Fibroblast of skin of left biceps (primary cell): ENCODE results near the gene PTPRD.
"Not testable (repeated sequence)": the region's sequence is repeated elsewhere in the genome, so short reads cannot be mapped to it uniquely, and the experiment has no call there.

Experiments
- DNase-seq, 2 experiments: peaks; one replicate each; pipeline ENCODE4 v3.0.0-alpha.2; 2013; ENCODE audit warnings: low read depth in 2 of 2

The PTPRD gene

DNA sequence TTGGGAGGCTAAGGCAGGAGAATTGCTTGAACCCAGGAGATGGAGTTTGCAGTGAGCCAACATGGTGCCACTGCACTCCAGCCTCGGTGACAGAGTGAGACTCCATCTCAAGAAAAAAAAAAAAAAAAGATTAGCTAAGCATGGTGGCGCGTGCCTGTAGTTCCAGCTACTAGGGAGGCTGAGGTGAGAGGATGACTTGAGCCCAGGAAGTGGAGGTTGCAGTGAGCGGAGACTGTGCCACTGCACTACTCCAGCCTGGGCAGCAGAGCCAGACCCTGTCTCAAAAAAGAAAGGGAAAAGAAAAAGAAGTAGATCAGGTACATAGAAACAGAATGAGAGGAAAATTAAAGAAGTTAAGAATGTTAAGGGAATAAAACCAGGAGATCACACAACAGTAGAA, 1886.1 kb downstream of the PTPRD start:
- no peak for DNase-seq

DNA sequence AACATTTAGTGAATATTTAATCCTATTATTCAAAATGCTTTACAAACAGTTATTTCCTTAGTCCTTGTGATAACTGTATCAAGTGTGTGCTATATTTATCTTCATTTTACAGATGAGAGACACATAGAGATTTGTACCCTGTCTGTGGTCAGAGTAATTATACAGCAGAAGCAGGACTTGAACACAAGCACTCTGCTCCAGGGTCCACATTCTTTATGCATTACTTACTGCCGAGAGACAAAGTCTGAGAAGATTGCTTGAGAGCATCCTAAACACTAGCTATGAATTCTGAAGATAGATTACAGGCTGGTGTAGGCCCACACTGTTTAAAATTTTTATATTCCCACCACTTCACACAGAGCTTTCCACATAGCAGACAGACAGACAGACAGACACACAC, 1887.2 kb downstream of the PTPRD start:
- DNase-seq = no peak

DNA sequence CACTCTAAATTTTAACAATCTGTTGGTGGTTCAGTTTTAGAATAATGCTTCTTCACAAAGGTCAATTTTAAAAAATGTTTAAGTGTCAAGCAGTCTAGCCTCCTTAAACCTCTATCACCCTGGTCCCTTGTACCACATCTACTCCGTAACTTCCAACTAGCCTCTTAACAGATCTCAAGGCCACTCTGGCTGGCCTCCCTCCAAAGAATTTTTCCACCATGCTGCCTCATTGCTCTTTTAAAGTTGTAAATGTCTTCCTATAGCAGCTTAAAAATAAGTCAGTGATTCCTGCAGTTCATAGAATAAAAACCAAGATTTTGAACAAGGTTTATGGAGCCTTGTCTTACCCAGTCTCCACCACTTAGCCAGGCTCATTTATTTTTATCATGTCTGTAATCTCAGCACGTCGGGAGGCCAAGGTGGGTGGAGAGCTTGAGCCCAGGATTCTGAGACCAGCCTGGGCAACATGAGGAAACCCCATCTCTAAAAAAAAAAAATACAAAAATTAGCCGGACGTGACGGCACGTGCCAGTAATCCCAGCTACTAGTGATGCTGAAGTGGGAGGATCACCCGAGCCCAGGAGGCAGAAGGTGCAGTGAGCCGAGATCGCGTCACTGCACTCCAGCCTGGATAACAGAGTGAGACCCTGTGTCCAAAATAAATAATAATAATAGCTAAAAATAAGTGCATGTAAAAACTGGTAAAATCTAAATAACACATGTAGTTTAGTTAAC, 1888.4 kb downstream of the PTPRD start:
- no peak for DNase-seq

DNA sequence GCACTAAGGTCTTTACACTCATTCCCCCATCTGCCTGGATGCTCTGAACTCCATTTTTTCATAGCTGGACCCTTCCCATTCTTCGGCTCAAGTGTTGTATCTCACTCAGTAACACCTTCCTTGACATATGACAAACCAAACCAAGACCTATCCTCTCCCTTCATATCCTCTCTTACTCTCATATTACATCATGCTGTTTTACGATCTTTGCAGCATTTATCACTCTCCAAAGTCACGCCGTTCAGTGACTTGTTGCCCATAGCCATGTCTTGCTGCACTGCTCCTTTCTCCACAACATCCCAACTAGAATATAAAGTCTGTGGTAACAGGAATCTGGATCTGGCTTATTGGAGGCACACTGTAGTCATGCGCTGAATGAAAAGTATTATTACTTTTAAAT, 1889.6 kb downstream of the PTPRD start:
- DNase-seq = no peak

DNA sequence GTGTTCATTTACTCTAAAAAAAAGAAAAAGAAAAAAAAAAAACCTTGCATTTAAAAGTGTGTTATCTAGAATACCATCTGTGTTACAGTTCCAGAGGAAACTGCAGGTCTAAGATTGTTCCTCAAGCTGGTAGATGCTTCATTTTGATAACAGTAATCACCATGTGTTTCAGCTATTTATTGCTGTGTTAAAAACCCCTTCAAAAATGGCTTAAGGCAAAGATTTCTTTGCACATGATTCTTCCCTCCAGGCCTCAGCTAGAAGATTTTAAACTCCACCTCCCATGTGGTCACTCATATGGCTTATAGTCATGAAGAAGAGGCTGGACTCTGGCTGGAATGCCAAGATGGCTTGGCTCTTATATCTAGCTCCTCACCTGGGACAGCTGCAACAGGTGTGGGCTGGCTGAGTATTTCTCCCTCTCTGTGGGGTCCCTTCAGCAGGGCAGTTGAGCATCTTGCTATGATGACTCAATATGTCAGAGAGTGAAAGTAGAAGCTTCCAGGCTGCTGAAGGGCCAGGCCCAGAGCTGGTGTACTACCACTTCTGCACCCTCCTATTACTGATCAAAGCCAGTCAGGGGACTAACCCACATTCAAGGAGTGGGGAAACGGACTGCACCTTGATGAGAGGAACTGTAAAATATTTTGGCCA, 1892.8 kb downstream of the PTPRD start:
- DNase-seq = no peak

DNA sequence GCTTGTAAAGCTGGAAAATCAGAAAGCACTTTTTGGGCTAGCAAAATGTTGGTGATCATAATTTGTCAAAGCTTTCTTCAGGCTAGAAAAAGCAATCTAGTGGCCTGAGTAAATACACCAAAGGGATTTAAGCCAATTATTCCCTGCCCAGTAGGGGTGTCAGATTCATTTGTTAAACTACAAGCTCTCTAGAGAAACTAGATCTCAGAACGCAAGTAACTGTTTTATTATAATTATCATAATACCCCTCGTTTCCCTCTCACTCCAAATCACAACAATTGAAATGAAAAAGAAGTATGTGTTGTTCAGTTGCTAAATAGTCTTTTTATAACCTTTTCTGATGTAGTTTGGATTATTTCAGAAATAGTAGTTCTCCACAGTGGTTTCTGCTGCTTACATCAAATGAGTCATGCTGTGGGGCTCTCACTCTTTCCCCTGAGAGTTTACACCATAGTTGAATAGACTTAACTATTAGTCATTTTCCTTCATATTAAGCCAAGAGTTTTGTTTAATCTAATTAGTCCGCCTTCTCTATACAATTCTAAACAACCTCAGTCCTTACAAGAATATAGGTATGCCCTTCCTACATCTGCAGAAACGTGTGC, 1894.6 kb downstream of the PTPRD start:
- peak; percentile 78 for DNase-seq

DNA sequence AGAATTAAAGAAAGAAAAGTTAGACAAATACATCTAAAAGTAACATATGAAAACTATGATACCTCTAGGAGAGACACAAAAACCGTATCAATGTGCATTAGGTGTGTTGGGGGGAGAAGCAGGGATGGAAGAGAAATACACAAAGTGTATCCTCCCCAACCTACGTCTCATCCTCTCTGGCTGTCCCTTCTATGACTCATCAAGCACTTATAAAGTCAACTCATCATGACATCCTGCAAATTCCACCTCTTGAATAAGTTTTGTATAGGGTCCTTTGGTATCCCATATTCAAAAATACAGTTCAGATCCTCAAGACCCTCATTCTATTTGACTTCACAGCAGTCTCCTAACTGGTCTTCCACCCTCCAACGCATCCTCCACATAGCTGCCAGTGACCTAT, 1895.7 kb downstream of the PTPRD start:
- no peak for DNase-seq

DNA sequence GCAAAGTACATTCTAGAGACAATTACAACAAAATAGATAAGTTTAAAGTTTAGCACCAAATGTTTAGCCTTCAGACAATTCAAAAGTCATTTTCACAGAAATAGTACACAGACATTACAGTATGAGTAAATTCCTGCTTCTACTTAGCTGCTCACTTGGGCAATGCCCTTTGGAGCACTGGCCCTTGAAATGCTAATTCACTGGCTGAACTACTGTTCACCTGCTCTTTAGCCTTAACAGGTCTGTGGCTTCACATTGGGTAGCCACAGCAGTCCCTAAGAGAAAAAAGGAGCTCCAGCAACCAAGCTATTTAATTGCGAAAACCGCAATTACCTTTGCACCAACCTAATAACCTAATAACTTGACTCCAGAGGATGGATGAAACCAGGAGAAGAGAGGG, 1897.0 kb downstream of the PTPRD start:
- DNase-seq = no peak

DNA sequence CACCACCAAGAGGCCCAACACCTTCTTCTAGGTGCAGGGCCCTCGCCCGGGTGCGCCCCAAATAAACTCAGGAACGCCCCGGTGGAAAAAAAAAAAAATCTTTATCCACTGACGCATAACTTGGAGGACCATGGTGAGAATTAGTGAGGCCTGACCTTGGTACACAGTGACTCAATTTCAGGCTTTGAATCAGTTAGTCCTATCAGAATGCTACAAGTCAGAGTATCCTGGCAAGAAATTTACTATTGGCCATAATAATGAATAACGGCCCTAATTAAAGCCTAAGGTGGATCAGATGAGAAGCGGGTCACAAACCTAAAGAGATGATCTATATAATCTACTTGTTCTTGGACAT, 1899.0 kb downstream of the PTPRD start:
- DNase-seq = no peak

DNA sequence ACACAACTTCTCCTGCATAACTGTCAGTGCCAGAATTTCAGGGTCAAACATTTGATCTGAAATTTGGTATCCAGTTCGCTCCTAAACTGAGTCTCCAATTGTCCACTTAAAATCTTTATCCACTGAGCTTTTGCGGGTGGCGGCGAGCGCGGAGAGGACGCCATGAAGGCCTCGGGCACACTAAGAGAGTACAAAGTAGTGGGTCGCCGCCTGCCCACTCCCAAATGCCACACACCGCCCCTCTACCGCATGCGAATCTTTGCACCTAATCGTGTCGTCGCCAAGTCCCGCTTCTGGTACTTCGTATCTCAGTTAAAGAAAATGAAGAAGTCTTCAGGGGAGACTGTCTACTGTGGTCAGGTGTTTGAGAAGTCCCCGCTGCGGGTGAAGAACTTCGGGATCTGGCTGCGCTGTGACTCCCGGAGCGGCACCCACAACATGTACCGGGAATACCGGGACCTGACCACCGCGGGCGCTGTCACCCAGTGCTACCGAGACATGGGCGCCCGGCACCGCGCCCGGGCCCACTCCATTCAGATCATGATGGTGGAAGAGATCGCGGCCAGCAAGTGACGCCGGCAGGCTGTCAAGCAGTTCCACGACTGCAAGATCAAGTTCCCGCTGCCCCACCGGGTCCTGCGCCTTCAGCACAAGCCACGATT, 1899.5 kb downstream of the PTPRD start:
- no peak for DNase-seq

DNA sequence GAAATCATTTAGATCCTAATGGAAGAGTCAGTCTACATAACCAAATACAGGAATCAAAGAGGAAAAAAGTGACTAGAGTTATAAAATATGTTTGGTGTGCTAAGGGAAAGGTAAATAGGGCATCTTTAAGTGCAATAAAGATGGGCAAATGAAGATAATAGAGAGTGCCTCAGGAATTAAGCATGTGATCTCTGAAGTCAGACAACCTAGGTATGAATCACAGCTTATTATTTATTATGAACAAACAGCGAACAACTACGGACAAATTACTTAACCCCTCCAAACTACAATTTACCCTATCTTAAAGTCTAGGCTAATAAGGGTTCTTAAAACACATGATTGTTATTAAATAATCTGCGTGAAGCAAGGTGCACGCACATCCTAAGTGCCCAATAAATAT, 1903.1 kb downstream of the PTPRD start:
- no peak for DNase-seq

DNA sequence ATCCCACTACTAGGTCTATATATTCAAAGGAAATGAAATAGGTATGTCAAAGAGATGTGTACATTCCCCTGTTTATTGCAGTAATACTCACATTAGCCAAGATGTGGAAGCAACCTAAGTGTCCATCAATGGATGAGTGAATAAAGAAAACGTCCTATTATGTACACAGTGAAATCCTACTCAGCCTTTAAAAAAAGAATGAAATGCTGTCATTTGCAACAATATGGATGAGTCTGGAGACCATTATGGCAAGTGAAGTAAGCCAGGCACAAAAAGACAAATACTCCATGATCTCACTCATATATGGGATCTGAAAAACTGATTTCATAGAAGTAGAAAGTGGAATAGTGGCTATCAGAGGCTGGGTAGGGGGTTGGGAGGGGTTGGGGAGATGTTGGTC, 1904.1 kb downstream of the PTPRD start:
- no peak for DNase-seq

DNA sequence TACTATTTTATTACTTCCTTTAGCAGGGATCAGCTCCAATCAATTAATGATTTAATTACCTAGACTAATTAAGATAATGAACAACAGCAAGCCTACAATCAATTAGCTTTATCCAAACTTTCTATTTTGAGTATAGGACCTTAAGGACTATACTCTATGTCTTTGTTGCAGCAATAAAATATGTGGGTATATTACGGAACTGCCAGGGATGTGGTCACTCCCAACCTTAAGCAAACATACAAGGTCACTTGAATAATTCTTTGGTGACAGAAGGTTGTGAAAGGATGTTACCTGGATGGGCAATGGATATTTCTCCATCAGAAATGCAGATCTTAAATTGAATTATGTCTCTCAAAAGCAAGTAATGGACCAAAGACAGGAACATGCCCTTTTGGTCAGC, 1905.8 kb downstream of the PTPRD start:
- DNase-seq = no peak

DNA sequence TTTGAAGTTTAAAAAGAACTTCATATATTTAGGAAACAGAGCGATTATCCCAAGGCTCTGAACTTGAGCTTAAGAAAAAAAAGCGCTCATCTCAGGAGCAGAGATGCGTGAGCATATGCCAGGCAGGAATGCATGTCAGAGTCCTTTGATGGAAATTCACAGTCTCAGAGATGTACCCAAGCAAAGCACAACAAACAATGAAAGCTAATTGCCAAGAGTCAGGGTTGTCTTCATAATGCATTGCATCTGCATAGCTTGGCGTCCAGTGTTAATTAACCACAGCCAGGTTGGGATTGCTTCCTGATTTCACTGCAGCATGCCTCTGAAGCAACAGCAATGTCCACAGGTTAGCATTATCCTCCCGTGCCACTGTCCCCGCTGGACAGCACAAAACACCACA, 1906.3 kb downstream of the PTPRD start:
- no peak for DNase-seq

DNA sequence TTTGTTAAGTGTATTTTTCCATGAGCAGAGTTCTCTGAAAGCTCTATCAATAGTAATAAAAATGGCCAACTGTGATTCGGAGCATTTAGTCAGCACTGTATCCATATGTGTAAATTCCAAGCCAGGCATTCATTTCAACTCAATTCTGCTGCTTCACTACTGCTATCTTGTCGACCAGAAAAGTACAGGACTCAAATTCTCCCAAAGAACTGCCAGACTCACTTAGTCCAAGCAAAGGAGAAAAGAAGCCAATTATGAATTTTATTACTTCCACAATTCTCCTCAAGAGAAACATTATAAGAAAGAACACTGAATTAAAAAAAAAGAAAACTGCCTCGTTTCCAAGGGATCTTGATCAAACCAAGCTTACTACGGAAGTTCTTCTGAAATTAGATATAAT, 1906.9 kb downstream of the PTPRD start:
- no peak for DNase-seq

DNA sequence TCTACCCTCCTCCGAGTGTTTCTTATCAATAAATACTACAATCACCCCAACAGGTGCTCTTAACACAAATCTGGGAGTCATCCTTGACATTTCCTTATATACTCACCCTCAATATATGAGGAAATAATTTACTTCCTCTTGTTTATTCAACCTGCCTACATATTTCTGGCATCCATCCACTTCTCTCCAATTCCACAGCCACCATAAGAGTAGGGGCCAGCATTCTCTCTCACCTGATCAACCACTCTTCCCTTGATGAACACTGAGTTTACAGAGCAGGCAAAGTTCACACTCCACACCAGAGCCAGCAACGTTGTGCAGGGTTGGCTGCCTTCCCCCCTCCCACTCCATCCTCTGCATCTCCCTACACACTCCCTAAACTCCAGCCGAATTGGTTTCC, 1908.9 kb downstream of the PTPRD start:
- no peak for DNase-seq

DNA sequence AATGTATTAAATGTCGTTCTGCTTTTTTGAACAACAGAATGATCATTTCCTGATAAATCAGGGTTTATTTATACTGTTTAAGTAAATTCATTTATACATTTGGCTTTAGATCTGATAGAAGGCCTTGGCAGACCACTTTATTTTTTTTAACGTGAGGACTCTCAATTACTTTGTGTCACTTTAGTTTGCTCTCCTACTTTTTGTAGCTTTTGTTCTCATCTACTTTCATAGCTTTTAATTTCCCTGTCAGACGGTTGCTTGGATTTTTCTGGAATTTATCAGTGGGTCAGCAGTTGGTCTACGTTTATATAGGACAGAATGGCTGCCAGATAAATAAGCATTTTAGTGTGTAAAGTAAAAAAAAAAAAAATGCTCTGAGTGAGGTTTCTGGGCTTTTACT, 1910.9 kb downstream of the PTPRD start:
- no peak for DNase-seq

DNA sequence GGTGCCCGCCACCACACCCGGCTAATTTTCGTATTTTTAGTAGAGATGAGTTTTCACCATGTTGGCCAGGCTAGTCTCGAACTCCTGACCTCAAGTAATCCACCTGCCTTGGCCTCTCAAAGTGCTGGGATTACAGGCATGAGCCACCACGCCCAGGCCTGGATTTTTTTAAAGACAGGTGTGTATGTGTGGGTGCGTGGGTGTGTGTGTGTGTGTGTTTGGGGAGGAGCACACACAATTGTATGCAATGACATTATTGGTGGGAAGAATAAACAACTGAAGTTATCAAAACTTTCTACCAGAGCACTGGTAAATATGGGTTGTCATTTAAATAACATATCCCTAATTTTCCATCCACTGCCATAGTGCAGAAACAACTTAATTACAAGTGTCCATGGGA, 1915.2 kb downstream of the PTPRD start:
- DNase-seq = not testable (repeated sequence)

DNA sequence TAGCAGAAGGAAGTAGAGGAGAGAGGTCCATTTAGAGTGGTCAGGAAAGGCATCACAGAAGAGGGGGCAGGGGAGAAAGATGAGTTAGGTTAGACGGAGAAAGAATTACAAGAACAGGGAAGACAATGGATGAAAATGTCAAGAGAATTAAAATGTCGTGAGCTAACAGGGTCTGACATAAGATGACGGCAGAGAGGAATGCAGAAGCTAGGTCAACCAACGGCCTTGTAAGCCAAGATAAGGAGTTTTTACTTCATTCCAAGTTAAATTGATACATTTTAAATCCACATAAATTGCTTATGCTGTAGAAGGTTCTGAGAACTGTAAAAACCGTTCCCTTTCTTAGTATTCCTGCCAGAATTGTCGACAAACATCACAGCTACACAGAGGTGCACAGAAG, 1916.3 kb downstream of the PTPRD start:
- no peak for DNase-seq

DNA sequence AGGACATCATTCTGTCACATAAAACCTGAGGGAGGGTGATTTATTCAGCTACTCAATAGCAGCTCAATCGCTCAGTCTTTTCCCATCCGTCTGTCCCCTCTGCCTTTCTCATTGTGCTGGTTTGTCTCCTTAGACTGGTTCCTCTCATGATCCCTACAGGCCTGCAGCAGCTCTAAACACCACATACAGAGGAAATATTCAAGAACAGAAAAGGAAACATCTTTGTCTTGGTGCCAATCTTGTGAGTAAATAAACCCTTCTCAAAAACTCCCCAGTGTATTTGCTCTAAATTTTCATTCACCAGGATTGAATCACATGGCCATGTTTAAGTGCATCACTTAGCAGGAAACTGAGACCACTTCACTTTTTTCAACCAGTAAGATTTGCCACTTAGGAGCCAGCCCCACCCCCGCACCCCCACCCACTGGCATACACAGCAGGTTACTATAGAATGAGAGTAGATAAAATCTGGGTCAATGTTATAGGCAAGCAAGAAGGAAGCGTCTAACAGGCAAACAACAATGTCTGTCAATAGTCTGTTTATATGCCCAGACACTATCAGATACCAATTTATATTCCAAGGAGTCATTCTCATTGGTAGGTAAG, 1917.7 kb downstream of the PTPRD start:
- no peak for DNase-seq

DNA sequence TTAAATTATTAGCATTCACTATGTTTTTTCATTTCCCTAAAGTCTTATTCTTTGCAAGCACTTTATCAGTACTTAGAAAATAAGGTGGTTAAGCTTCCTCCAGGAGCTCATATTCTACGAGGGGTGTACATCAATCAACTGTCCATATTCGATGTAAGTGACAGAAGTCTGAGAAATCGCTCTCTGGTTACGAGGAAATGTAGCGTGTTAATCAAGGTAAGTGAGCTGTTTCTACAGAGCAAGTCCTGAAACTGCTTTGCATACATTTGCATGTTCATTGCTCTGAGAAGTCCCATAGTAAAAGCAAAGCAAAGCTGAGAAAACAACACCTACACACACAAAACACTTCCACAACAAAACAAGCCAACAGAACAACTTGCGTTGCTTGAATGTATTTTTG, 1919.3 kb downstream of the PTPRD start:
- DNase-seq = no peak

DNA sequence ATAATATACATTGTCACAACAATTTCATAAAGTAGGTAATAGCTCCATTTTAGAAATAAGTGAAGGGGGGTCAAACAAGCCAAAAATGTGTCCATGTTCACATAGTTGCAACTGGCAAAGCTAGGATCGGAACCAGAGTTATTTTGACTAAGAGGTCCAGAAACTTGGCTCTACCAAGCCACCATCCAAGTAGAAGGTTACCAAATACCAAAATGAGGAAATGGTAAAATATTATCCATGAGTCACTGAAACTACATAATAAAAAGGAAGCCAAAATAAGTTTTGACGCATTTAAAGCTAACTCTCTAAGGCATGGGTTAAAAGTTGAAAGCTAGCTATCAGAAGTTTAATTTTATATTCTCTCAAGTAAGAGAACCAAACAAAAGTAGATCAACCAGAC, 1926.3 kb downstream of the PTPRD start:
- DNase-seq = no peak

DNA sequence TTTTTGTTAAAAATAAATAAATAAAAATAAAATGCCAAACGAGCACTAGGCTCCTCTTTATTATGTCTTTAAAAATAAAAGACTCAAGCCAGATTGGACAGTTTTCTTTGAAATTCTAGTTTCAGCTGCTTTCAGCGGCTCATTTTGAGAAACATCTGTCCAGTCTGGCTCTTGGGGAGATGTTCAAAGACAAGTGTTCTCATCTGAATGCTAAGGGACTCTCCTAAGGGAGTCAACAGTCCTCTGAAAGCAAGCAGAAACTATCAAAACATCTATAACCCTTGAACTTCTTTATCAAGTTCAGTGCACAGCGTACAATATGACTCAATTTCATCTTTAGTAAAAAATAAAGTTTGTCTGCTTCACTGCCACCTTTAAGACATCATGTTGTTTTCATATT, 1927.0 kb downstream of the PTPRD start:
- DNase-seq = no peak
